ENCODE data around the gene MYPOP. TPM values are rescaled to one million over a fixed set of nuclear protein-coding genes. Genes with fewer than 3 reads are reported as not detected.

MYPOP gene
- total and polyA plus RNA-seq, 10 of the 15 experiments (the other 5 are each of a cell fraction or from before 2014, with no cell fraction given) = 0.47 to 9.4 (median 1.4) TPM

DNA sequence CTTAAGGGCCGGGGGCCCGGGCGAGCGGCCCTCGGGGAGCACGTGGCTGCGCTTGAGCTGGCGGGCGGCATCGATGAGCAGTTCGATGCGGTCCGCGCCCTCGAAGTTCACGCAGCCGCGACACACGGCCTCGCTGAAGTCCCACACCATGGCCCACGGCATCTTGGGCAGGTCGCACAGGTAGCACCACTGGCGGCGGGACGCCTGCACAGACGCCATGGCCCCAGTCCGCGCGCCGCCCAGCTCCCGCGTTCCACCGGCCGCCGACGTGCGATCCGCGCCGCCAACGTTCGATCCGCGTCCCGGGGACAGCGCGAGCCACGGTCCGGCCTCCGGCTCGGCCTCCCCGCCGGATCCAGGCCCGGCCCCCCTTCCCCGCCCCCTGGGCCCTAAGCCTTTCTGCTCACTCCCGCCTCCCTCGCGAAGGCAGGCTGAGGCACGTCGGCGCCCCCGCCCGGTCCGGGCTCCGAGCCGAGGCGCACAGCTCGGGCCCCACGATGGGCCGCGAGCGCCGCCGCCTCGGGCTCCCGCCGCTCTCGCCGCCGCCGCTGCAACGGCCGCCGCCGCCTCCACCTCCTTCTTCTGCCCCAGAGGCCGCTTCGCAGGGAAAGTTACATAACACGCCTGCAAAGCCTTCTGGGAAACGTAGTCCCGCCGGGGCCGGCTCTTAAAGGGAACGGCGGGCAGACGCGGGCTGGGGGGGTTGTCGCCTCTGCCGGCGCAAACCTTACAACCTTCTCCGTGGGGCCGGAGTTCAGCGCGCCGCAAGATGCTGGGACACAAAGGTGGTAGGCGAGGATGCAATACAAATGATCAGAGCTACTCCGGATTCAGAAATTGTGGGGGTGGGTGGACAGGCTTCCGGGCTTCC lies 16.6 kb downstream of the MYPOP start, which contains the start of gene IRF2BP1 (continued):
- TF ChIP-seq, protein P1, sequence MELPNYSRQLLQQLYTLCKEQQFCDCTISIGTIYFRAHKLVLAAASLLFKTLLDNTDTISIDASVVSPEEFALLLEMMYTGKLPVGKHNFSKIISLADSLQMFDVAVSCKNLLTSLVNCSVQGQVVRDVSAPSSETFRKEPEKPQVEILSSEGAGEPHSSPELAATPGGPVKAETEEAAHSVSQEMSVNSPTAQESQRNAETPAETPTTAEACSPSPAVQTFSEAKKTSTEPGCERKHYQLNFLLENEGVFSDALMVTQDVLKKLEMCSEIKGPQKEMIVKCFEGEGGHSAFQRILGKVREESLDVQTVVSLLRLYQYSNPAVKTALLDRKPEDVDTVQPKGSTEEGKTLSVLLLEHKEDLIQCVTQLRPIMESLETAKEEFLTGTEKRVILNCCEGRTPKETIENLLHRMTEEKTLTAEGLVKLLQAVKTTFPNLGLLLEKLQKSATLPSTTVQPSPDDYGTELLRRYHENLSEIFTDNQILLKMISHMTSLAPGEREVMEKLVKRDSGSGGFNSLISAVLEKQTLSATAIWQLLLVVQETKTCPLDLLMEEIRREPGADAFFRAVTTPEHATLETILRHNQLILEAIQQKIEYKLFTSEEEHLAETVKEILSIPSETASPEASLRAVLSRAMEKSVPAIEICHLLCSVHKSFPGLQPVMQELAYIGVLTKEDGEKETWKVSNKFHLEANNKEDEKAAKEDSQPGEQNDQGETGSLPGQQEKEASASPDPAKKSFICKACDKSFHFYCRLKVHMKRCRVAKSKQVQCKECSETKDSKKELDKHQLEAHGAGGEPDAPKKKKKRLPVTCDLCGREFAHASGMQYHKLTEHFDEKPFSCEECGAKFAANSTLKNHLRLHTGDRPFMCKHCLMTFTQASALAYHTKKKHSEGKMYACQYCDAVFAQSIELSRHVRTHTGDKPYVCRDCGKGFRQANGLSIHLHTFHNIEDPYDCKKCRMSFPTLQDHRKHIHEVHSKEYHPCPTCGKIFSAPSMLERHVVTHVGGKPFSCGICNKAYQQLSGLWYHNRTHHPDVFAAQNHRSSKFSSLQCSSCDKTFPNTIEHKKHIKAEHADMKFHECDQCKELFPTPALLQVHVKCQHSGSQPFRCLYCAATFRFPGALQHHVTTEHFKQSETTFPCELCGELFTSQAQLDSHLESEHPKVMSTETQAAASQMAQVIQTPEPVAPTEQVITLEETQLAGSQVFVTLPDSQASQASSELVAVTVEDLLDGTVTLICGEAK (IDR thresholded peaks at IDR 0.05; ENCODE audit: borderline replicate concordance) = no peak
- TF ChIP-seq FOXK2 (IDR thresholded peaks at IDR 0.05) (no peak), EGR1 (IDR thresholded peaks at IDR 0.05; ENCODE audit: borderline replicate concordance in 1 of 2, low read depth in 2 of 2, low read length in 2 of 2) (no peak), BMI1 (IDR thresholded peaks at IDR 0.05; ENCODE audit: borderline replicate concordance) (no peak), SIN3A (IDR thresholded peaks at IDR 0.05; ENCODE audit: low read depth, low read length) (no peak; the same call in 1 of the 2 replicates), KAT2A (conservative IDR thresholded peaks at IDR 0.05; ENCODE audit: control insufficient read depth, low read depth, low read length) (no peak), SREBF2 (IDR thresholded peaks at IDR 0.05; ENCODE audit: low read length) (no peak), RFX5 (IDR thresholded peaks at IDR 0.05; ENCODE audit: low read depth, low read length) (no peak), KDM1A (IDR thresholded peaks at IDR 0.05; ENCODE audit: borderline replicate concordance) (no peak), HDAC2 (IDR thresholded peaks at IDR 0.05) (no peak), SIX5 (IDR thresholded peaks at IDR 0.05; ENCODE audit: low read depth, low read length, severe bottlenecking) (peak; percentile 85), NBN (IDR thresholded peaks at IDR 0.05) (peak; percentile 78; the same call in 1 of the 2 replicates), EP300 (IDR thresholded peaks at IDR 0.05; ENCODE audit: borderline replicate concordance in 1 of 2, control insufficient read depth in 1 of 2, low read depth in 2 of 2, low read length in 2 of 2) (no peak; a peak in 1 of 4 replicates), NFYB (IDR thresholded peaks at IDR 0.05; ENCODE audit: insufficient read depth, low read depth, low read length) (no peak), HDGF (IDR thresholded peaks at IDR 0.05) (no peak), TBL1XR1 (IDR thresholded peaks at IDR 0.05; ENCODE audit: low read depth, low read length) (peak; percentile 37; the same call in 1 of the 2 replicates), TCF12 (IDR thresholded peaks at IDR 0.05; ENCODE audit: low read depth, low read length) (no peak), SUPT20H (IDR thresholded peaks at IDR 0.05; ENCODE audit: borderline replicate concordance, control insufficient read depth, low read depth, low read length) (no peak), SREBF1 (IDR thresholded peaks at IDR 0.05; ENCODE audit: low read length) (peak; percentile 48; the same call in 1 of the 2 replicates), CHD1 (IDR thresholded peaks at IDR 0.05; ENCODE audit: low read depth, low read length) (no peak)
- TF ChIP-seq, protein P2, sequence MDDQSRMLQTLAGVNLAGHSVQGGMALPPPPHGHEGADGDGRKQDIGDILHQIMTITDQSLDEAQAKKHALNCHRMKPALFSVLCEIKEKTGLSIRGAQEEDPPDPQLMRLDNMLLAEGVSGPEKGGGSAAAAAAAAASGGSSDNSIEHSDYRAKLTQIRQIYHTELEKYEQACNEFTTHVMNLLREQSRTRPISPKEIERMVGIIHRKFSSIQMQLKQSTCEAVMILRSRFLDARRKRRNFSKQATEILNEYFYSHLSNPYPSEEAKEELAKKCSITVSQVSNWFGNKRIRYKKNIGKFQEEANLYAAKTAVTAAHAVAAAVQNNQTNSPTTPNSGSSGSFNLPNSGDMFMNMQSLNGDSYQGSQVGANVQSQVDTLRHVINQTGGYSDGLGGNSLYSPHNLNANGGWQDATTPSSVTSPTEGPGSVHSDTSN (IDR thresholded peaks at IDR 0.05; ENCODE audit: insufficient replicate concordance, low read depth, low read length) = no peak
- TF ChIP-seq, protein P3, sequence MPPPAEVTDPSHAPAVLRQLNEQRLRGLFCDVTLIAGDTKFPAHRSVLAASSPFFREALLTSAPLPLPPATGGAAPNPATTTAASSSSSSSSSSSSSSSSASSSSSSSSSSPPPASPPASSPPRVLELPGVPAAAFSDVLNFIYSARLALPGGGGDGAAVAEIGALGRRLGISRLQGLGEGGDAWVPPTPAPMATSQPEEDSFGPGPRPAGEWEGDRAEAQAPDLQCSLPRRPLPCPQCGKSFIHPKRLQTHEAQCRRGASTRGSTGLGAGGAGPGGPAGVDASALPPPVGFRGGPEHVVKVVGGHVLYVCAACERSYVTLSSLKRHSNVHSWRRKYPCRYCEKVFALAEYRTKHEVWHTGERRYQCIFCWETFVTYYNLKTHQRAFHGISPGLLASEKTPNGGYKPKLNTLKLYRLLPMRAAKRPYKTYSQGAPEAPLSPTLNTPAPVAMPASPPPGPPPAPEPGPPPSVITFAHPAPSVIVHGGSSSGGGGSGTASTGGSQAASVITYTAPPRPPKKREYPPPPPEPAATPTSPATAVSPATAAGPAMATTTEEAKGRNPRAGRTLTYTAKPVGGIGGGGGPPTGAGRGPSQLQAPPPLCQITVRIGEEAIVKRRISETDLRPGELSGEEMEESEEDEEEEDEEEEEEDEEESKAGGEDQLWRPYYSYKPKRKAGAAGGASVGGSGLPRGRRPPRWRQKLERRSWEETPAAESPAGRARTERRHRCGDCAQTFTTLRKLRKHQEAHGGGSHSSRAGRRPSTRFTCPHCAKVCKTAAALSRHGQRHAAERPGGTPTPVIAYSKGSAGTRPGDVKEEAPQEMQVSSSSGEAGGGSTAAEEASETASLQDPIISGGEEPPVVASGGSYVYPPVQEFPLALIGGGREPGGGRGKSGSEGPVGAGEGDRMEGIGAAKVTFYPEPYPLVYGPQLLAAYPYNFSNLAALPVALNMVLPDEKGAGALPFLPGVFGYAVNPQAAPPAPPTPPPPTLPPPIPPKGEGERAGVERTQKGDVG (CRISPR knock-in tag; IDR thresholded peaks at IDR 0.05) = no peak

Measured in GM12878 (cell line).